Thyroid gland (tissue), 4 donors: ENCODE results near the gene HECTD2.

Experiments
- CTCF ChIP-seq, 6 experiments: fragments of 200-600 bp in 3 of 6; fragments of 450-650 bp in 3 of 6; sonication (generic) in 3 of 6; IDR thresholded peaks; one replicate each; pipeline ENCODE4 v1.5.1; 2016 to 2019; ENCODE audit warnings: antibody characterized with exemption in 6 of 6, mild to moderate bottlenecking in 2 of 6, inconsistent platforms in 1 of 6, moderate library complexity in 1 of 6
- POLR2A ChIP-seq, 2 donors: fragments of 450-650 bp; IDR thresholded peaks; one replicate each; pipeline ENCODE4 v1.6.1; 2017; ENCODE audit warnings: antibody characterized with exemption in 2 of 2, mild to moderate bottlenecking in 2 of 2, moderate library complexity in 1 of 2

- TF ChIP-seq CTCF (IDR thresholded peaks at IDR 0.05), result no peak
- no peak for TF ChIP-seq POLR2A (IDR thresholded peaks at IDR 0.05)
These were observed 85.9 kb downstream of the HECTD2 start for GRCh38 chr10:91496016-91496415.
